Measurements from ENCODE around the gene MICAL2. TPM values are rescaled to one million over a fixed set of nuclear protein-coding genes. Genes with fewer than 3 reads are reported as not detected.

MICAL2 gene
- total and polyA plus RNA-seq, 2 of the 8 experiments (the other 6 are each of a cell fraction or from before 2014, with no cell fraction given): 1.3 to 4.1 TPM

GRCh38 chr11:12159351-12160099, 49.1 kb downstream of the MICAL2 start:
- no peak overlapping the region for H3K4me2 ChIP-seq (ENCODE audit: insufficient read depth in 1 of 2, low read depth in 2 of 2, low read length in 2 of 2)
- FAIRE-seq: no peak

More at GRCh38 chr11:12159351-12160099, 49.1 kb downstream of the MICAL2 start:
- WGBS, 2 experiments (ENCODE audit: extremely low coverage in 1 of 2, insufficient coverage in 1 of 2, insufficient read length in 1 of 2, insufficient replicate concordance in 2 of 2, low coverage in 1 of 2, low lambda C conversion rate in 2 of 2, missing lambda C conversion rate in 1 of 2): 93% methylated on average over 9 of the region's 9 CpGs; no CpG with 5 or more reads in 1 of the 2 experiments
- H4K8ac ChIP-seq (ENCODE audit: extremely low read depth, insufficient read depth, low read length): no peak overlapping the region; the same call in 1 of the 2 replicates
- no peaks in the 10 kb centered on the region for H3K36me3 ChIP-seq (ENCODE audit: control insufficient read depth in 2 of 4, insufficient read depth in 4 of 4, low read length in 3 of 4)
- no peak overlapping the region for H2BK15ac ChIP-seq (ENCODE audit: low read length)
- no peaks in the 10 kb centered on the region for H3K9me3 ChIP-seq (ENCODE audit: insufficient read depth in 2 of 2, low read depth in 1 of 2, low read length in 1 of 2)
- POLR2A ChIA-PET (ENCODE audit: partially characterized antibody): interaction anchor here (0.9 kb wide), 1 partner anchor 25 kb away, joined by 3 read pairs; no protein-coding TSS in a partner anchor
- no peak overlapping the region for H4K5ac ChIP-seq (ENCODE audit: insufficient read length, low read depth, low read length)
- no peak for TF ChIP-seq RAD21 (IDR thresholded peaks at IDR 0.05 in 1 of 2, conservative IDR thresholded peaks at IDR 0.05 in 1 of 2; ENCODE audit: low read depth in 2 of 2, low read length in 2 of 2)
- no peak for TF ChIP-seq USF2 (IDR thresholded peaks at IDR 0.05; ENCODE audit: low read length)
- no peak for TF ChIP-seq SP4 (IDR thresholded peaks at IDR 0.05; ENCODE audit: low read length)
- no peak for TF ChIP-seq FOSL1 (IDR thresholded peaks at IDR 0.05; ENCODE audit: insufficient read depth, low read depth, low read length)
- no peak overlapping the region for H3K18ac ChIP-seq (ENCODE audit: extremely low read depth, low read length)
- H3K4me1 ChIP-seq (replicated peaks in 1 of 4; ENCODE audit: control insufficient read depth in 3 of 4, insufficient read depth in 4 of 4, low read length in 3 of 4): no peaks in the 10 kb centered on the region; a peak in 1 of 7 replicates
- H3K23me2 ChIP-seq (ENCODE audit: low read depth, low read length): no peaks in the 10 kb centered on the region
- H3K27me3 ChIP-seq (replicated peaks in 1 of 4; ENCODE audit: control insufficient read depth in 3 of 4, extremely low read depth in 1 of 4, insufficient read depth in 3 of 4, low read length in 3 of 4): no peaks in the 10 kb centered on the region
- no peak overlapping the region for H2BK20ac ChIP-seq (ENCODE audit: low read length)
- H3K27ac ChIP-seq (ENCODE audit: low read depth, low read length): no peak overlapping the region
- H4K91ac ChIP-seq (replicated peaks; ENCODE audit: insufficient read length, low read length): no peak overlapping the region
- H3K23ac ChIP-seq (ENCODE audit: insufficient read length): no peak overlapping the region
- no peak overlapping the region for H2AK5ac ChIP-seq (ENCODE audit: low read depth, low read length)
- no peak overlapping the region for H3K56ac ChIP-seq (replicated peaks; ENCODE audit: insufficient read length, low read depth, low read length)
- H3K79me2 ChIP-seq (ENCODE audit: control insufficient read depth in 1 of 2, insufficient read depth in 2 of 2, low read length in 2 of 2): no peaks in the 10 kb centered on the region
- H2BK120ac ChIP-seq (replicated peaks; ENCODE audit: low read depth, low read length): no peak overlapping the region
- CTCF ChIA-PET (ENCODE audit: partially characterized antibody): interaction anchor here (1.4 to 3.1 kb wide), 2 partner anchors 32 to 77 kb away, joined by 6 to 12 read pairs; no protein-coding TSS in a partner anchor
- peak overlapping the region; percentile 76 for H2AFZ ChIP-seq (ENCODE audit: low read length)
- H3K4ac ChIP-seq (replicated peaks; ENCODE audit: insufficient read length, low read depth, low read length): no peak overlapping the region
- no peak for DNase-seq (ENCODE audit: low read depth in 1 of 2, low spot score in 2 of 2)
- no peak overlapping the region for H3K14ac ChIP-seq (ENCODE audit: insufficient read length)
- H3K4me3 ChIP-seq (ENCODE audit: extremely low read depth in 1 of 4, insufficient read depth in 2 of 4, low read depth in 3 of 4, low read length in 4 of 4): no peak overlapping the region
- no peak overlapping the region for H3K9ac ChIP-seq (replicated peaks in 1 of 4; ENCODE audit: extremely low read depth in 1 of 4, low read depth in 3 of 4, low read length in 3 of 4)
- H2BK12ac ChIP-seq (ENCODE audit: low read depth, low read length): 0 out of 2 replicates have a peak overlapping the region, but pooled peaks have one; percentile 13
- H3K79me1 ChIP-seq (ENCODE audit: low read depth, low read length): no peaks in the 10 kb centered on the region
- no peak overlapping the region for H2BK5ac ChIP-seq (ENCODE audit: low read depth, low read length)
- H4K20me1 ChIP-seq (replicated peaks in 1 of 2; ENCODE audit: control insufficient read depth in 1 of 2, insufficient read depth in 2 of 2, low read length in 2 of 2): no peaks in the 10 kb centered on the region

Data from H1 (cell line).